ENCODE measurements around the gene PGA4.

PGA4 gene

DNA sequence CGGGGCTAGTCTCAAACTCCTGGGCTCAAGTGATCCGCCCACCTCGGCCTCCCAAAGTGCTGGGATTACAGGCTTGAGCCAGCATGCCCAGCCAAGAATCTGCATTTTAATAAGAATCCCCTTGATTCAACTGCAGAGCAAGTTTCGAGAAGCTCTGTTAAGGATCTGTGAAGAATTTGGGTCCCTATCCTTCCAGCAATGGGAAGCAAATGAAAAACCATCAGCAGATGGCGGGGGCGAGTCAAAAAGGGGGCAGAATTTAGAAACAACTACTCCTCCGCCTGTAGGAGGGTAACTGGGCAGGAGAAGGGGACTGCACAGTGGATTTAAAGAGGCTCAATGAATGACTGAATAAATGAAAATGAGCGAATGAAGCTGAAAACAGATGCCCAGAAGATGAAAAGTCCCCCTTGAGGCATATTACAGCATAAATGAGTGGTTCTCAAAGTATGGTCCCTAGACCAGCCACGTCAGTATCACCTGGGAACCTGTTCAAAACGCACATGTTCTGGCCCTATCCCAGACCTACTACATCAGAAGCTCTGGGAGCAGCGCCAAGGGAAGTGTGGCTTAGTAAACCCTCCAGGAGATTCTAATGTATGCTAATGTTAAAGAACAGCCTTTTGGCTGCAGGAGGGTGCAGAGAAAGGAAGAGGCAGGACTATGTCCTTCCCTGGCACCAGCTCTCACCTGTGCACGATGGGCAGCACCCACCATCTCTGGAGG is 58.0 kb downstream of the PGA4 start:
- no peak for DNase-seq (ENCODE audit: low spot score)

DNA sequence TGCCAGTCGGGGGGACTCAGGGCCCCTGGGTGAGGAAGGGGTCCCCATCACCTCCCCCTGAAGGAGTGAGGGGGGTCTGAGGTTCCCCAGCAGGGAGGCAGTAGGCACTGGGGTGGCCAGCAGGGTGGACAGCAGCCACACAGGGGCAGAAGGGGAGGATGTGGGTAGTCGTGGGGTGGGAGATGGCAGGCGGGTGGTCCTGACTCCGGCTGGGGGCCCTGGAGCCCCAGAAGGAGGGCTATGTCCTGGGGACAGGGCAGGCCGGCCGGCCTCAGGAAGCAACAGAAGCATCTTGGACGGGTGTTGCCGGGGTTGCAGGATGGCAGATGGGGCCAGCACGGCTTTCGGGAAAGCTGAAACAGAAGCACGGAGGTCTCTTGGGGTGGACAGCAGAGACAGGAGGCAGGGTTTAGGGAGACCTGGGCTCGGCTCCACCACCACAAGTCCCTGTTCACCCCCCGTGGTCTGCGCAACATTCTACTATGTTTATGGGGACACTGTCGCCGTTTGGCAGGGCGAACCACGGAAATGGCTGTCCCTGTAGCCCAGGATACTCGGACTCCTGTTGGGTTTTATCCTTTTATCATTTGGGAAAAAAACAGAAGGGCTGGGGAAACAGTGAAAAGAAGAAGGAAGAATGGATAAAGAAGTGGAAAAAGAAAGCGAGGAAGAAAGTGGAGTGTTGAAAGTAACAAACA is 58.9 kb downstream of the PGA4 start:
- DNase-seq (ENCODE audit: low spot score): no peak
